ENCODE results near the gene USP34. TPM values are rescaled to one million over a fixed set of nuclear protein-coding genes. Genes with fewer than 3 reads are reported as not detected.

Gene USP34
- total and polyA plus RNA-seq, 9 of the 15 experiments (the other 6 are each of a cell fraction or from before 2014, with no cell fraction given): 19.8 to 108 (median 67.8) TPM

DNA sequence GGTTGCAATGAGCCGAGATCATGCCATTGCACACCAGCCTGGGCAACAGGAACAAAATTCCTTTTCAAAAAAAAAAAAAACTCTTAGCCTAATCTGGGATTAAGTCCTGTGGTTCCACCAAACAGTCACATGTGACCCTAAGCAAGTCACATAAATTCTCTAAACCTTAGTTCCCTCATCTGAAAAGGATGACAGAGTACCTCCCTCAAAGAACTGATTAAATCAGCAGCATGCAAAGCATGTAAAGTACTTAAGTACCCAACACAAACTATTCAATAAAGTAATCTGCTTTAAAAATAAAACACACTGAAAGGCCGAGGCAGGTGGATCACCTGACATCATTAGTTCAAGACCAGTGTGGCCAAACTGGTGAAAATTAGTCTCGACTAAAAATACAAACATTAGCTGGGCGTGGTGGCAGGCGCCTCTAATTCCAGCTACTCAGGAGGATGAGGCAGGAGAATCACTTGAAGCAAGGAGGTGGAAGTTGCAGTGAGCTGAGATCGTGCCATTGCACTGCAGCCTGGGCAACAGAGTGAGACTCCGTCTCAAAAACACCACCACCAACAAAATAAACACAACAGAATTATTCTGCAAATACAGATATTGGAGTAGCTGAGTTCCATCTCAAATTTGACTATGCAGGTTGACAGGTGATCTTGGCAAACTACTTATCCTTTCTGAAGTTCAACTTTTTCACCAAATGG, 7.0 kb downstream of the USP34 start (continued):
- no peak for TF ChIP-seq SMARCA4 (IDR thresholded peaks at IDR 0.05)
- TF ChIP-seq, protein P1, sequence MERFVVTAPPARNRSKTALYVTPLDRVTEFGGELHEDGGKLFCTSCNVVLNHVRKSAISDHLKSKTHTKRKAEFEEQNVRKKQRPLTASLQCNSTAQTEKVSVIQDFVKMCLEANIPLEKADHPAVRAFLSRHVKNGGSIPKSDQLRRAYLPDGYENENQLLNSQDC (CRISPR knock-in tag; IDR thresholded peaks at IDR 0.05): no peak
- TF ChIP-seq, protein P2, sequence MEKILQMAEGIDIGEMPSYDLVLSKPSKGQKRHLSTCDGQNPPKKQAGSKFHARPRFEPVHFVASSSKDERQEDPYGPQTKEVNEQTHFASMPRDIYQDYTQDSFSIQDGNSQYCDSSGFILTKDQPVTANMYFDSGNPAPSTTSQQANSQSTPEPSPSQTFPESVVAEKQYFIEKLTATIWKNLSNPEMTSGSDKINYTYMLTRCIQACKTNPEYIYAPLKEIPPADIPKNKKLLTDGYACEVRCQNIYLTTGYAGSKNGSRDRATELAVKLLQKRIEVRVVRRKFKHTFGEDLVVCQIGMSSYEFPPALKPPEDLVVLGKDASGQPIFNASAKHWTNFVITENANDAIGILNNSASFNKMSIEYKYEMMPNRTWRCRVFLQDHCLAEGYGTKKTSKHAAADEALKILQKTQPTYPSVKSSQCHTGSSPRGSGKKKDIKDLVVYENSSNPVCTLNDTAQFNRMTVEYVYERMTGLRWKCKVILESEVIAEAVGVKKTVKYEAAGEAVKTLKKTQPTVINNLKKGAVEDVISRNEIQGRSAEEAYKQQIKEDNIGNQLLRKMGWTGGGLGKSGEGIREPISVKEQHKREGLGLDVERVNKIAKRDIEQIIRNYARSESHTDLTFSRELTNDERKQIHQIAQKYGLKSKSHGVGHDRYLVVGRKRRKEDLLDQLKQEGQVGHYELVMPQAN (IDR thresholded peaks at IDR 0.05; ENCODE audit: borderline replicate concordance): no peak
- no peak for TF ChIP-seq SAP30 (IDR thresholded peaks at IDR 0.05; ENCODE audit: borderline replicate concordance, insufficient read depth, low read depth, low read length, poor library complexity, severe bottlenecking)
- TF ChIP-seq HNRNPH1 (optimal IDR thresholded peaks at IDR 0.05; ENCODE audit: low read depth, low read length): no peak
- no peak for TF ChIP-seq ZNF586 (CRISPR knock-in tag; conservative IDR thresholded peaks at IDR 0.05)
- TF ChIP-seq CSDE1 (IDR thresholded peaks at IDR 0.05): no peak
- TF ChIP-seq ZBTB7A (IDR thresholded peaks at IDR 0.05; ENCODE audit: borderline replicate concordance, control insufficient read depth, low read depth, low read length): no peak
- no peak for TF ChIP-seq ERF (CRISPR knock-in tag; IDR thresholded peaks at IDR 0.05)
- no peak for TF ChIP-seq POLR3G (IDR thresholded peaks at IDR 0.05; ENCODE audit: extremely low read depth, insufficient read length, insufficient replicate concordance)
- TF ChIP-seq TAL1 (IDR thresholded peaks at IDR 0.05): no peak
- TF ChIP-seq, protein P3, sequence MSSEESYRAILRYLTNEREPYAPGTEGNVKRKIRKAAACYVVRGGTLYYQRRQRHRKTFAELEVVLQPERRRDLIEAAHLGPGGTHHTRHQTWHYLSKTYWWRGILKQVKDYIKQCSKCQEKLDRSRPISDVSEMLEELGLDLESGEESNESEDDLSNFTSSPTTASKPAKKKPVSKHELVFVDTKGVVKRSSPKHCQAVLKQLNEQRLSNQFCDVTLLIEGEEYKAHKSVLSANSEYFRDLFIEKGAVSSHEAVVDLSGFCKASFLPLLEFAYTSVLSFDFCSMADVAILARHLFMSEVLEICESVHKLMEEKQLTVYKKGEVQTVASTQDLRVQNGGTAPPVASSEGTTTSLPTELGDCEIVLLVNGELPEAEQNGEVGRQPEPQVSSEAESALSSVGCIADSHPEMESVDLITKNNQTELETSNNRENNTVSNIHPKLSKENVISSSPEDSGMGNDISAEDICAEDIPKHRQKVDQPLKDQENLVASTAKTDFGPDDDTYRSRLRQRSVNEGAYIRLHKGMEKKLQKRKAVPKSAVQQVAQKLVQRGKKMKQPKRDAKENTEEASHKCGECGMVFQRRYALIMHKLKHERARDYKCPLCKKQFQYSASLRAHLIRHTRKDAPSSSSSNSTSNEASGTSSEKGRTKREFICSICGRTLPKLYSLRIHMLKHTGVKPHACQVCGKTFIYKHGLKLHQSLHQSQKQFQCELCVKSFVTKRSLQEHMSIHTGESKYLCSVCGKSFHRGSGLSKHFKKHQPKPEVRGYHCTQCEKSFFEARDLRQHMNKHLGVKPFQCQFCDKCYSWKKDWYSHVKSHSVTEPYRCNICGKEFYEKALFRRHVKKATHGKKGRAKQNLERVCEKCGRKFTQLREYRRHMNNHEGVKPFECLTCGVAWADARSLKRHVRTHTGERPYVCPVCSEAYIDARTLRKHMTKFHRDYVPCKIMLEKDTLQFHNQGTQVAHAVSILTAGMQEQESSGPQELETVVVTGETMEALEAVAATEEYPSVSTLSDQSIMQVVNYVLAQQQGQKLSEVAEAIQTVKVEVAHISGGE (CRISPR knock-in tag; IDR thresholded peaks at IDR 0.05): peak in 1 of 3 experiments; percentile 23; a peak in 1 of 6 replicates
- no peak for TF ChIP-seq BRD4 (IDR thresholded peaks at IDR 0.05)
- TF ChIP-seq RBM39 (optimal IDR thresholded peaks at IDR 0.05; ENCODE audit: low read depth, low read length): no peak
- TF ChIP-seq ZFX (CRISPR knock-in tag; IDR thresholded peaks at IDR 0.05): no peak
- TF ChIP-seq SRSF3 (IDR thresholded peaks at IDR 0.05; ENCODE audit: insufficient read depth, low read length): no peak
- TF ChIP-seq MAFK (IDR thresholded peaks at IDR 0.05; ENCODE audit: low read length): no peak
- TF ChIP-seq NR4A1 (CRISPR knock-in tag; IDR thresholded peaks at IDR 0.05): no peak
- TF ChIP-seq NR4A1 (tag; IDR thresholded peaks at IDR 0.05): no peak
- no peak for TF ChIP-seq NFIC (IDR thresholded peaks at IDR 0.05)
- no peak for TF ChIP-seq ZNF589 (CRISPR knock-in tag; IDR thresholded peaks at IDR 0.05; ENCODE audit: low read depth)
- TF ChIP-seq, protein P4, sequence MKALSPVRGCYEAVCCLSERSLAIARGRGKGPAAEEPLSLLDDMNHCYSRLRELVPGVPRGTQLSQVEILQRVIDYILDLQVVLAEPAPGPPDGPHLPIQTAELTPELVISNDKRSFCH (CRISPR knock-in tag; IDR thresholded peaks at IDR 0.05): no peak
- TF ChIP-seq, protein P4 (tag; IDR thresholded peaks at IDR 0.05): no peak

Measured in K562 (cell line).